Measurements from ENCODE around the gene MGA. TPM values are rescaled to one million over a fixed set of nuclear protein-coding genes. Genes with fewer than 3 reads are reported as not detected.

MGA gene
- polyA plus RNA-seq, 3 donors: 2.7 to 6.9 (median 4.2) TPM

- Histone ChIP-seq H4K20me1 (ENCODE audit: insufficient read depth, low read length) (peaks cover 39% of the 10 kb centered on the region), H3K79me2 (ENCODE audit: insufficient read depth, low read length) (peaks cover 54% of the 10 kb centered on the region), H3K4me3 (replicated peaks in 1 of 3; ENCODE audit: low read depth in 2 of 3, low read length in 3 of 3) (peak overlapping the region; percentile 6 to 56 (median 49)), H3K27ac (ENCODE audit: low read depth in 1 of 2, low read length in 2 of 2) (peak overlapping the region; percentile 84 to 85), H3K4me1 (ENCODE audit: control insufficient read depth in 1 of 2, insufficient read depth in 2 of 2, low read length in 2 of 2) (peaks cover 29 to 32% of the 10 kb centered on the region in 2 donors), H2AFZ (ENCODE audit: insufficient read depth, low read depth, low read length, poor library complexity, severe bottlenecking) (peak overlapping the region; percentile 90), H3K9ac (ENCODE audit: insufficient read depth, low read length, poor library complexity, severe bottlenecking) (peak overlapping the region; percentile 60), H3K36me3 (replicated peaks in 1 of 2; ENCODE audit: control insufficient read depth in 1 of 2, insufficient read depth in 2 of 2, low read length in 2 of 2) (no peaks in the 10 kb centered on the region), H3K27me3 (ENCODE audit: control insufficient read depth in 2 of 2, insufficient read depth in 2 of 2, low read length in 2 of 2) (no peaks in the 10 kb centered on the region), H3K9me3 (replicated peaks in 1 of 2; ENCODE audit: control insufficient read depth in 1 of 2, insufficient read depth in 1 of 2, low read length in 2 of 2) (peaks cover 0 to 18% of the 10 kb centered on the region in 2 donors), H3K4me2 (replicated peaks; ENCODE audit: extremely low read depth, low read length, poor library complexity, severe bottlenecking) (peak overlapping the region; percentile 69)
- peaks cover 11 to 24% (median 20%) of the 10 kb centered on the region in 7 donors for H3K9me3 Mint-ChIP-seq
- peak overlapping the region; percentile 88 to 91 for H3K4me3 Mint-ChIP-seq
- WGBS (ENCODE audit: insufficient coverage): 3% methylated on average over 6 of the region's 9 CpGs
- intact Hi-C loops (cut with micrococcal nuclease): no loop called here
- TF ChIP-seq, protein P1, sequence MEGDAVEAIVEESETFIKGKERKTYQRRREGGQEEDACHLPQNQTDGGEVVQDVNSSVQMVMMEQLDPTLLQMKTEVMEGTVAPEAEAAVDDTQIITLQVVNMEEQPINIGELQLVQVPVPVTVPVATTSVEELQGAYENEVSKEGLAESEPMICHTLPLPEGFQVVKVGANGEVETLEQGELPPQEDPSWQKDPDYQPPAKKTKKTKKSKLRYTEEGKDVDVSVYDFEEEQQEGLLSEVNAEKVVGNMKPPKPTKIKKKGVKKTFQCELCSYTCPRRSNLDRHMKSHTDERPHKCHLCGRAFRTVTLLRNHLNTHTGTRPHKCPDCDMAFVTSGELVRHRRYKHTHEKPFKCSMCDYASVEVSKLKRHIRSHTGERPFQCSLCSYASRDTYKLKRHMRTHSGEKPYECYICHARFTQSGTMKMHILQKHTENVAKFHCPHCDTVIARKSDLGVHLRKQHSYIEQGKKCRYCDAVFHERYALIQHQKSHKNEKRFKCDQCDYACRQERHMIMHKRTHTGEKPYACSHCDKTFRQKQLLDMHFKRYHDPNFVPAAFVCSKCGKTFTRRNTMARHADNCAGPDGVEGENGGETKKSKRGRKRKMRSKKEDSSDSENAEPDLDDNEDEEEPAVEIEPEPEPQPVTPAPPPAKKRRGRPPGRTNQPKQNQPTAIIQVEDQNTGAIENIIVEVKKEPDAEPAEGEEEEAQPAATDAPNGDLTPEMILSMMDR (IDR thresholded peaks at IDR 0.05): no peak
- H3K4me1 Mint-ChIP-seq: peaks cover 39% of the 10 kb centered on the region
- H3K27me3 Mint-ChIP-seq (ENCODE audit: low read depth in 3 of 3): peaks cover 2 to 10% (median 2%) of the 10 kb centered on the region in 3 donors
- peak overlapping the region; percentile 62 to 95 (median 90) for H3K27ac Mint-ChIP-seq
- H3K36me3 Mint-ChIP-seq: no peaks in the 10 kb centered on the region
- DNase-seq: peak in 1 of 3 donors; percentile 19
Measured at GRCh38 chr15:41661078-41661517, 893 bp downstream of the MGA start.

GRCh38 chr15:41661518-41662225 lies 1.5 kb downstream of the MGA start:
- Histone ChIP-seq H2AFZ (ENCODE audit: insufficient read depth, low read depth, low read length, poor library complexity, severe bottlenecking) (peak overlapping the region; percentile 90), H3K79me2 (ENCODE audit: insufficient read depth, low read length) (peaks cover 60% of the 10 kb centered on the region), H3K9ac (ENCODE audit: insufficient read depth, low read length, poor library complexity, severe bottlenecking) (peak overlapping the region; percentile 42), H4K20me1 (ENCODE audit: insufficient read depth, low read length) (peaks cover 45% of the 10 kb centered on the region), H3K4me2 (replicated peaks; ENCODE audit: extremely low read depth, low read length, poor library complexity, severe bottlenecking) (peak overlapping the region; percentile 69), H3K9me3 (replicated peaks in 1 of 2; ENCODE audit: control insufficient read depth in 1 of 2, insufficient read depth in 1 of 2, low read length in 2 of 2) (peaks cover 0 to 18% of the 10 kb centered on the region in 2 donors), H3K4me1 (ENCODE audit: control insufficient read depth in 1 of 2, insufficient read depth in 2 of 2, low read length in 2 of 2) (peaks cover 29 to 32% of the 10 kb centered on the region in 2 donors), H3K27ac (ENCODE audit: low read depth in 1 of 2, low read length in 2 of 2) (peak overlapping the region; percentile 84 to 85), H3K27me3 (ENCODE audit: control insufficient read depth in 2 of 2, insufficient read depth in 2 of 2, low read length in 2 of 2) (no peaks in the 10 kb centered on the region), H3K36me3 (replicated peaks in 1 of 2; ENCODE audit: control insufficient read depth in 1 of 2, insufficient read depth in 2 of 2, low read length in 2 of 2) (no peaks in the 10 kb centered on the region), H3K4me3 (replicated peaks in 1 of 3; ENCODE audit: low read depth in 2 of 3, low read length in 3 of 3) (peak overlapping the region; percentile 6 to 56 (median 49))
- Mint-ChIP-seq H3K4me1 (peaks cover 42% of the 10 kb centered on the region), H3K4me3 (peak overlapping the region; percentile 88 to 91), H3K9me3 (peaks cover 11 to 24% (median 20%) of the 10 kb centered on the region in 7 donors), H3K36me3 (no peaks in the 10 kb centered on the region), H3K27ac (peak overlapping the region; percentile 62 to 95 (median 90)), H3K27me3 (ENCODE audit: low read depth in 3 of 3) (peaks cover 0 to 10% (median 2%) of the 10 kb centered on the region in 3 donors)
- WGBS (ENCODE audit: insufficient coverage): 0% methylated on average over 43 of the region's 44 CpGs
- DNase-seq: peak; percentile 66 to 84 (median 76)
- intact Hi-C loops (cut with micrococcal nuclease): no loop called here
- TF ChIP-seq, protein P1 (IDR thresholded peaks at IDR 0.05): no peak
